OCI-LY7 (cell line): ENCODE measurements around the gene CTNNBIP1.

Experiments used
- EZH2phosphoT487 ChIP-seq: fragments of 200-600 bp; sonication (generic); IDR thresholded peaks from 2 replicates; pipeline ENCODE4 v1.6.1; 2018; ENCODE audit warnings: low read depth, borderline replicate concordance, mild to moderate bottlenecking, mixed run types, antibody characterized with exemption, low read length, moderate library complexity, mixed read lengths
- TF ChIP-seq, protein P1 (sequence below): fragments of 200-600 bp; sonication (generic); conservative IDR thresholded peaks from 2 replicates; pipeline ENCODE4 v1.5.1; 2014; ENCODE audit warnings: mild to moderate bottlenecking, antibody characterized with exemption, low read length, moderate library complexity, mixed read lengths

DNA sequence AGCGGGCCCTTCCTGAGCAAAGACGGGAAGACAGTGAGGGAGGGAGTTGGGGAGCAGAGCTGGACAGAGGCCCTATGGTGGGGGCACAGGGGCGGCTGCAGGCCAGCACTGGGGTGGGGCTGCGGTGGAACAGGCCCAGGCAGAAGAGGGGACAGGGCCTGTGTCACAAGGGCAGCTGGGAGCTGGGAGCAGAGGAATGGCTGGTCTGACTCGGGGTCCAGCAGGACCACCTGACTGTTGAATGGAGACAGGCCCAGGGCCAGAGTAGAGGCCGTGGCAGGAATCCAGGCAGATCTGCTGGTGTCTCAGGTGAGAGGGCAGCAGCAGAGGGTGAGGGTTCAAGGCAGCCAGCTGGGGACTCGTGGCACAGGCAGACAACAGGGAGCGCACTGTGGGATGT lies 25.3 kb downstream of the CTNNBIP1 start:
- TF ChIP-seq, protein P1, sequence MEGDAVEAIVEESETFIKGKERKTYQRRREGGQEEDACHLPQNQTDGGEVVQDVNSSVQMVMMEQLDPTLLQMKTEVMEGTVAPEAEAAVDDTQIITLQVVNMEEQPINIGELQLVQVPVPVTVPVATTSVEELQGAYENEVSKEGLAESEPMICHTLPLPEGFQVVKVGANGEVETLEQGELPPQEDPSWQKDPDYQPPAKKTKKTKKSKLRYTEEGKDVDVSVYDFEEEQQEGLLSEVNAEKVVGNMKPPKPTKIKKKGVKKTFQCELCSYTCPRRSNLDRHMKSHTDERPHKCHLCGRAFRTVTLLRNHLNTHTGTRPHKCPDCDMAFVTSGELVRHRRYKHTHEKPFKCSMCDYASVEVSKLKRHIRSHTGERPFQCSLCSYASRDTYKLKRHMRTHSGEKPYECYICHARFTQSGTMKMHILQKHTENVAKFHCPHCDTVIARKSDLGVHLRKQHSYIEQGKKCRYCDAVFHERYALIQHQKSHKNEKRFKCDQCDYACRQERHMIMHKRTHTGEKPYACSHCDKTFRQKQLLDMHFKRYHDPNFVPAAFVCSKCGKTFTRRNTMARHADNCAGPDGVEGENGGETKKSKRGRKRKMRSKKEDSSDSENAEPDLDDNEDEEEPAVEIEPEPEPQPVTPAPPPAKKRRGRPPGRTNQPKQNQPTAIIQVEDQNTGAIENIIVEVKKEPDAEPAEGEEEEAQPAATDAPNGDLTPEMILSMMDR, result no peak
- no peak for TF ChIP-seq EZH2phosphoT487
